GM21367 (cell line): ENCODE results near the gene ACMSD.
"Not testable (repeated sequence)": the region's sequence is repeated elsewhere in the genome, so short reads cannot be mapped to it uniquely, and the experiment has no call there.

Experiments used
- ATAC-seq: cut with Tn5 transposase; IDR thresholded peaks from one replicate; pipeline ENCODE4 v1.9.1; 2021; ENCODE audit not compliant: unreplicated experiment

ACMSD gene

GRCh38 chr2:134847582-134847981, 9.2 kb downstream of the ACMSD start:
- ATAC-seq: not testable (repeated sequence)

DNA sequence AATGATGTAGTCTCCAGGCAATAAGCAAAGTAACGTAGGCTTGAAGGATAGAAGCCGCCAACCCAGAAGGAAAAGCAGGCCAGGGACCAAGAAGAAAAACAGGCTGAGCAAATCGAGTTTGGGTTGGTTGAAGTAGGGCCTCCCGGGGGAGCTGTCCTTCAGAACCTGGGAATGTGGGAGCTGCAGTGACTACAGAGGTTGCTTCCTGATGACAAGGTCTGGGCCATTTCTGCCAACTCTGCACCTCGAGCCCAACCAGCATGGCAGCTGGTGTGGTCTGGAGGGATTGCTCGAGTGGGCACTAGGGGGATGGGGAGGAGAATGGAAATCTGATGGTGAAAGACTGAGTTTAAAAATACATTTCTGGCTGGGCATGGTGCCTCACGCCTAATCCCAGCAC, 14.1 kb downstream of the ACMSD start:
- ATAC-seq: no peak

GRCh38 chr2:134855709-134856108, 17.3 kb downstream of the ACMSD start:
- no peak for ATAC-seq

GRCh38 chr2:134858245-134858644, 19.8 kb downstream of the ACMSD start:
- no peak for ATAC-seq

- no peak for ATAC-seq
Observed at GRCh38 chr2:134861173-134861572, 22.8 kb downstream of the ACMSD start.

- ATAC-seq: no peak
Observed at GRCh38 chr2:134862069-134862468, 23.7 kb downstream of the ACMSD start.

GRCh38 chr2:134862674-134863073, 24.3 kb downstream of the ACMSD start:
- ATAC-seq: no peak

DNA sequence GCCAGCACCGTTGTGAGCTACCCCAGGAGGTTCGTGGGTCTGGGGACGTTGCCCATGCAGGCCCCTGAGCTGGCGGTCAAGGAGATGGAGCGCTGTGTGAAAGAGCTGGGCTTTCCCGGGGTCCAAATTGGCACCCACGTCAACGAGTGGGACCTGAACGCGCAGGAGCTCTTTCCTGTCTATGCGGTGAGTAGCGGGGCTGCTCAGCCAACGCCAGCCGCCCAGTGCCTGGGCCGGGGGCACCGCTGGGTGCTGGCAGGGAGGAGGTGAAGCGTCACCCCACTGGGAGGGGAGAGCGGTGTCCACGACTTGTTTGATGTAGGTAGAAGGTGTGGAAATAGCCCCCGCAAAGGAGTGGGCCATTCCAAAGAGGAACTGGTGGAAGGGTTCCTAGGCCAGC, 25.0 kb downstream of the ACMSD start:
- ATAC-seq: no peak

GRCh38 chr2:134865067-134865787, 26.8 kb downstream of the ACMSD start:
- ATAC-seq: no peak

DNA sequence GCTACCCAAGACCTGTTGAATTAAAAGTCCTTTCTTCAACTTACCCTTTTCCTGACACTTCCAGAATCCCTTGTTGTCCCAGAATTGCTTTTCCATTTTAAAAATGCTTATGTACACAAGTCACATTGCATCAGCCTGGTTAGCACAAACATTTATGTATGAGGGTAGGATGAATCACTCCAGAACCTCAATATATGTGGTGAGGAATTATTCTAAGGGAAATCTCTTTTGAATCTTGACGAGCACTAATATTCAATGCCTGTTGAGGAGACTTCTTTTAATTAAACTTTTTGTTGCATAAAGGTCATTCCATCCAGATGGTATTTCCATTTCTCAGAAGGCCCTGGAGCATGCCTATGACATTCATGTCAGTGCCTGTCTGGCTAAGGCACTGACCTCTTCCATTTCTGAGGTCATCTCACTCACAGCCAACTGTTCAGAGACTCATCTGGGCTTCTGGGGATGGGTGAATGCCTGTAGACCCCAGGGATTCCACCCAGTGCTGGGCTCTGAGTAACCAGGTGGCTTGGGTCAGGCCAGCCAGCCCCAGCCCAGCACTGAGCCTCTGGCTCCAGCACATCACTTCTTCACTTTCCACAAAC, 28.2 kb downstream of the ACMSD start:
- ATAC-seq: no peak

DNA sequence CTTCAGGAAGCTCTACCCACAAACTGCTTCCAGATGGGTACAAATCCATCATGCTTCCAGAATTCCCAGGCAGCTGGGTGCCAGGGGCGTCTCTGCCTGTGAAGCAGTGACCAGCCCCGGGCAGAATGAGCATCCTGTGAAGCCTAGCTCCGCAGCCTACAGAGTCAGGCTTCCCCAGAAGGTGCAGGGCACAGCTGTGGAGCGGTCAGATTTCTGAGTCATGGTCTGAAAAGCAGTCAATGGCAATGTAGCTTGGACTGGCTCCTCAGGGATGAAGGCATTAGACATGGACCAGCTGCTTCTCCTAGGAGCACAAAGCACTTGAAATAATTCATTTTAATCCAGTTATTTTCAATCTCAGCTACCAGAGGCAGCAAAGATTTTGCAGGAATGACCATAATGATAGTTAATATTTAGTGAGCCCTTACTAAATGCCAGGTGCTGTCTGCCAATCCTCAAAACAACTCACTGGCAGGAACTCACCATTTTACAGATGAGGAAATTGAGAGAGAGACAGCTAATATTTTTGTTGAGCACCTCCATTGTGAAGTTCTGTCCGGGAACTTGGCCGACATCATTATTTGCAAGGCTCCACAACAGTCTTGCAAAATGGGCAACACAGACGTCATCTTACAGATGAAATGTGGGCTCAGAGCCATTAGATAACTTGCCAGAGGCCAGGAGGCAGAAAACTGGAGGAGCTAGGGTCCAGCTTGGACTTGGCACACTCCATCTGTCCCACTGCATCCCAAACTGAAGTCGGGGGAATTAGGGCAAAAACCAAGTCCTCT, 31.7 kb downstream of the ACMSD start:
- no peak for ATAC-seq

GRCh38 chr2:134873152-134873551, 34.7 kb downstream of the ACMSD start:
- ATAC-seq: no peak

GRCh38 chr2:134875309-134875708, 36.9 kb downstream of the ACMSD start:
- no peak for ATAC-seq

DNA sequence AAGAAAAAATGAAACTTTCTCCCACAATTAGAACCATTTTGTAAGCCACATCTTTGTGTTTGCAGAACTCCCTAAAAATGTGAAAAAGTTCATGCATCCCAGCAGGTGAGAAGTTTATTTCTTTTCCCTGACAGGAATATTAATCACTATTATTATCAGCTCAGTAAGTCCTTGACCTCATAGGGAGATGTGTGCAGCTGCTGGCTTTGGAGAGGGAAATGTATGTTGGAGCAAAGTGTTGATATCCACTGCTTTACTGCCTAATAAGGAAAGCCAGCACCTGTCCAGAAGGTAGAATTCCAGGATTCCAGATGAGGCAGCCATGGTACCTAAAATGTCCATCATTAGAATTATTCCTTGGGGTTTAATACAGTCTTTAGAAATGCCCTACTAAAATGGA, 44.4 kb downstream of the ACMSD start:
- ATAC-seq: no peak

- no peak for ATAC-seq
Observed at GRCh38 chr2:134883552-134884293, 45.3 kb downstream of the ACMSD start.

DNA sequence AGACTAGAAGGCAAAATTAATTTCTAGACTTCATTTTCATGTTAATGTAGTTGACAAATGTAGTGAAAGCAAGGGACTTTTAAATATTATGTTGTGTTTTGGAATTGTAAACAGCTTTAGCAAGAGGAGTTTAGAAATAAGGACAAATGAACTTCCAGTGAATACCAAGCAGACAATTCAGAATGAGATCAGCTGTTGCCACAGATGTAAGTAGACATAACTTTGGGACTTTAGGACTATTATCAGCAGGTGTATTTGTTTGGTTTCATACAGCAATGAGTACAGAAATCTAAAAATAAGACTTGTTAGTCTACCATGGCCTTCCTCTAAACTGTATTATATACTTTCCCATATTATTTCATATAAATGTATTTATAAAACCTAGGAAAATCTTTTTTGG, 46.0 kb downstream of the ACMSD start:
- ATAC-seq: no peak

GRCh38 chr2:134892282-134893035, 54.0 kb downstream of the ACMSD start:
- no peak for ATAC-seq

DNA sequence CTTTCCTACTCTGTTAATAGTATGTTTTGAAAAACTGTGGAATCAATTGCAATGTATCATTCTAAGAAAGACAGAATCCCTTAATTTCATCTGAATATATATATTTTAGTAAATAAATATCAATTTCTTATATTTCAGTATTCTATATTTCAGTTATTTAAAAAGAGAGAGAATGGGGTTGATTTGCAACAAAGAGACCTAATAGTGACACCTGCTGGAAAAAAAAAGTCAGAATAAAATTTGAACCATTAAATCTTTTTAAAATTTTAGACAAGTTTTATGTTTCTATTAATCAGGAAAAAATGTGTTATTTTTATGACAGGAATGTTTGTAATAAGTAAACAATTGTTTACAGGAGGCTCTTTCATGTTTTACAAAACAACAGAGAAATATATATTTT, 59.5 kb downstream of the ACMSD start:
- no peak for ATAC-seq

DNA sequence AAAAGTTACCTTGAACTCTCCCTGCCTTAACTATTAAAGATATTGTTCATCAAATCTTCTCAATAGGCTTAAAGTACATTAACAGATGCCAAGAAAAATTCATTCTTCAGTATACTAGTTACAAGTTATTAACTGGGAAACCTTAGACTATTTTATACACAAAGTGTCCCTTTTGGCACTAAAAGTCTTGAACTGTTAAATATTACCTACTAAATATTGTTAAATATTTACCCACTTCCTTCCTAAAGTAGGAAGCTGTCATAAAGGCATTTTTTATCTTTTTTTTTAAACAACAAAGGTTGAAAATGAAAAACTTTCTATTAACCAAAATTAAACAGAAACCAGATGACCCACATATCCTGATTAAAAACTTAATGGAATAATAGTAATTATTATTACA, 60.8 kb downstream of the ACMSD start:
- ATAC-seq: no peak

- ATAC-seq: no peak
Observed at GRCh38 chr2:134900151-134900550, 61.7 kb downstream of the ACMSD start.

DNA sequence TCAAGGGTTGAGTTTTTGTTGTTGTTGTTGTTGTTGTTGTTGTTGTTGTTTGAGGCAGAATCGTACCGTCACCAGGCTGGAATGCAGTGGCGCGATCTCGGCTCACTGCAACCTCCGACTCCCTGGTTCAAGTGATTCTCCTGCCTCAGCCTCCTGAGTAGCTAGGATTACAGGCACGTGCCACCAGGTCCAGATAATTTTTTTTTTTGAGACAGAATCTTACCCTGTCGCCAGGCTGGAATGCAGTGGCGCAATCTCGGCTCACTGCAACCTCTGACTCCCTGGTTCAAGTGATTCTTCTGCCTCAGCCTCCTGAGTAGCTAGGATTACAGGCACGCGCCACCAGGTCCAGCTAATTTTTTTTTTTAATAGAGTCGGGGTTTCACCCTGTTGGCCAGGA, 65.3 kb downstream of the ACMSD start:
- not testable (repeated sequence) for ATAC-seq
